ENCODE measurements around the gene STEAP3.

Gene STEAP3

DNA sequence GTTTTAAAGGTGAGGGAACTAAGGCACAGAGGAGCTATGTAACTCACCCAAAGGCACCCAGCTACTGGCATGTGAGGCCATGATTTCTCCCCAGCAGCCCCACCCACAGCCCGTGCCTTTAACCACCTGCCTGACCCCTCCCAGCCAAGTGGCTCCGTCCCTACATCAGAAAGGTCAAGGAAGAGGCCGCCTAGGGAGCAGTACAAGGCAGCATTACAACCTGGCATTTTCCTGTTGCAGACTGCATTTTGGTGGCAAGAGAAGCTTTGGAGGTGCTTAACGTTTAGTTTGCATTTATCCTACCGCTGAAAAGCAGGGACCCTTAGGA lies 17.5 kb downstream of the STEAP3 start:
- H3F3A ChIP-seq (ENCODE audit: low read depth) = no peaks in the 10 kb centered on the region
- TF ChIP-seq, protein P1, sequence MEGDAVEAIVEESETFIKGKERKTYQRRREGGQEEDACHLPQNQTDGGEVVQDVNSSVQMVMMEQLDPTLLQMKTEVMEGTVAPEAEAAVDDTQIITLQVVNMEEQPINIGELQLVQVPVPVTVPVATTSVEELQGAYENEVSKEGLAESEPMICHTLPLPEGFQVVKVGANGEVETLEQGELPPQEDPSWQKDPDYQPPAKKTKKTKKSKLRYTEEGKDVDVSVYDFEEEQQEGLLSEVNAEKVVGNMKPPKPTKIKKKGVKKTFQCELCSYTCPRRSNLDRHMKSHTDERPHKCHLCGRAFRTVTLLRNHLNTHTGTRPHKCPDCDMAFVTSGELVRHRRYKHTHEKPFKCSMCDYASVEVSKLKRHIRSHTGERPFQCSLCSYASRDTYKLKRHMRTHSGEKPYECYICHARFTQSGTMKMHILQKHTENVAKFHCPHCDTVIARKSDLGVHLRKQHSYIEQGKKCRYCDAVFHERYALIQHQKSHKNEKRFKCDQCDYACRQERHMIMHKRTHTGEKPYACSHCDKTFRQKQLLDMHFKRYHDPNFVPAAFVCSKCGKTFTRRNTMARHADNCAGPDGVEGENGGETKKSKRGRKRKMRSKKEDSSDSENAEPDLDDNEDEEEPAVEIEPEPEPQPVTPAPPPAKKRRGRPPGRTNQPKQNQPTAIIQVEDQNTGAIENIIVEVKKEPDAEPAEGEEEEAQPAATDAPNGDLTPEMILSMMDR (conservative IDR thresholded peaks at IDR 0.05; ENCODE audit: low read length) = no peak
- TF ChIP-seq EZH2phosphoT487 (IDR thresholded peaks at IDR 0.05; ENCODE audit: borderline replicate concordance) = no peak
- H3K9ac ChIP-seq (ENCODE audit: low read depth, low read length, poor library complexity, severe bottlenecking) = no peak overlapping the region
- H3K27me3 ChIP-seq (ENCODE audit: insufficient read depth, low read length, poor library complexity, severe bottlenecking) = no peaks in the 10 kb centered on the region
- H4K20me1 ChIP-seq (ENCODE audit: insufficient read depth, low read length, poor library complexity, severe bottlenecking) = no peaks in the 10 kb centered on the region
- H2AFZ ChIP-seq (ENCODE audit: low read length) = no peak overlapping the region
- no peaks in the 10 kb centered on the region for H3K9me2 ChIP-seq (replicated peaks; ENCODE audit: low read depth, low read length)
- no peaks in the 10 kb centered on the region for H3K4me1 ChIP-seq (ENCODE audit: insufficient read depth, low read length, poor library complexity, severe bottlenecking)
- H3K9me3 ChIP-seq (ENCODE audit: insufficient read depth, low read depth, low read length) = no peaks in the 10 kb centered on the region
- no peak overlapping the region for H3K4me2 ChIP-seq (ENCODE audit: low read depth, low read length, poor library complexity, severe bottlenecking)
- H3K79me2 ChIP-seq (ENCODE audit: insufficient read depth, low read length) = no peaks in the 10 kb centered on the region
- no peak overlapping the region for H3K4me3 ChIP-seq (ENCODE audit: low read length, poor library complexity, severe bottlenecking)
- H3K36me3 ChIP-seq (ENCODE audit: insufficient read depth, low read length) = no peaks in the 10 kb centered on the region

DNA sequence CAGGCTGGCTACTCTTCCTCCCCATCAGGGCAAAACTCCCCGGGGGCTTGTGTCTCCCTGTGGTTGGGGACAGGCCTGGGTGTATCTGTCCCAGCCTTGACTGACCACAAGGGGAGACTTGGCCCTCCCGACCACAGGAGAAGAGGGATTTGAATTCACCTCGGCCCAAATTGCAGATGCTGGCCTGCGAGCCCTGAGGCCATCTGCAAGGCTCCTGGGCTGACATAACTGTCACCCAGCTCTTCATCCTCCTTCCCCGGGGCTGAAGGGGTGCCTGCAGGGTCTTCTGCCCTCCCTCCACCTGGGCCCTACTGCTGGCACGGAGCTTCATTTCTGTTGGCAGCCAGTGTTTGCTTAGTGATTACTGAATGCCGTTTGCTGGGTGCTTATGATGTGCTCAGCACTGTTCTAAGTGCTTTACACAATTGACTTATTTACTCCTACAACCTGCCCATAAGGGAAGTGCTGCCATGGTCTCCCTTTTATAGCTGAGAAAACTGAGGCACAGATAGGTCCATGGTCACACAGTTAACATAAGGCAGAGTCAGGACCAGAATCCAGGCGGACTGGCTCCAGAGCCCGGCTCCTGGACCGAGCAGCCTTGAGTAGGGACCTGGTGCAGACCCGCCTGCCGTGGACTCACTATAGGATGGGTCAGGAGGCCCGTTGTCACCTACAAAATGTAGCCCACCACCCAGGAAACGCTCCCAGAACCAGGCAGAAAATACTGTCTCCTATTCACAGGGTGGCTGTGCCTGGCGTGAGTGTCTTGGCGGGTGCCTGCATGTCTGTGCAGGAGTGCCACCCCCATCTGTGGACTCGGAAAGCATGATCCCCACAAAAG lies 18.9 kb downstream of the STEAP3 start:
- Histone ChIP-seq H3K36me3 (ENCODE audit: insufficient read depth, low read length) (no peaks in the 10 kb centered on the region), H4K20me1 (ENCODE audit: insufficient read depth, low read length, poor library complexity, severe bottlenecking) (no peaks in the 10 kb centered on the region)

DNA sequence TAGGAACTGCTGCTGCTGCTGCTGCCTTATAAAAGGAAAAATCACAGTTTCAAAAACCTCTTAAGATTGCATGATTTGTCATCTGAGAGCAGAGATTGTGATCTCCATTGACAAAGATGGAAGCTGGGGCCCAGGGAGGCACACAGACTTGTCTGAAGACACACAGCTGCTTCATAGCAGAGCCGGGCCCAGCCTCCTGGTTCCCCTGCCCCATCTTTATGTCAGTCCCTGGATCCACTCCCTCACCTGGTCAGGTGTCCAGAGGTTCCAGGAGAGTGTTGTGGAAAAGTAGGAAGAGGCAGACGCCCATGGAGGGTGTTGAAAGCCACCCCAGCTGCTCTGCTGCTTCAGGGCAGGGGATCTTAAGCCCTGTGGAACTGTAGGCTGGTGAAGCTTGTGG lies 20.0 kb downstream of the STEAP3 start:
- H3K36me3 ChIP-seq (ENCODE audit: insufficient read depth, low read length) = no peaks in the 10 kb centered on the region
- H3K4me1 ChIP-seq (ENCODE audit: insufficient read depth, low read length, poor library complexity, severe bottlenecking) = no peaks in the 10 kb centered on the region
- H3K9me3 ChIP-seq (ENCODE audit: insufficient read depth, low read depth, low read length) = no peaks in the 10 kb centered on the region
- TF ChIP-seq, protein P1 (conservative IDR thresholded peaks at IDR 0.05; ENCODE audit: low read length) = no peak
- no peak for TF ChIP-seq EZH2phosphoT487 (IDR thresholded peaks at IDR 0.05; ENCODE audit: borderline replicate concordance)
- H3K4me2 ChIP-seq (ENCODE audit: low read depth, low read length, poor library complexity, severe bottlenecking) = no peak overlapping the region
- no peaks in the 10 kb centered on the region for H3F3A ChIP-seq (ENCODE audit: low read depth)
- H3K4me3 ChIP-seq (ENCODE audit: low read length, poor library complexity, severe bottlenecking) = no peak overlapping the region
- H3K9ac ChIP-seq (ENCODE audit: low read depth, low read length, poor library complexity, severe bottlenecking) = no peak overlapping the region
- no peak overlapping the region for H2AFZ ChIP-seq (ENCODE audit: low read length)
- H3K9me2 ChIP-seq (replicated peaks; ENCODE audit: low read depth, low read length) = no peaks in the 10 kb centered on the region
- no peaks in the 10 kb centered on the region for H3K79me2 ChIP-seq (ENCODE audit: insufficient read depth, low read length)
- H4K20me1 ChIP-seq (ENCODE audit: insufficient read depth, low read length, poor library complexity, severe bottlenecking) = no peaks in the 10 kb centered on the region
- no peaks in the 10 kb centered on the region for H3K27me3 ChIP-seq (ENCODE audit: insufficient read depth, low read length, poor library complexity, severe bottlenecking)

More for the DNA sequence above, 18.9 kb downstream of the STEAP3 start:
- Histone ChIP-seq H3F3A (ENCODE audit: low read depth) (no peaks in the 10 kb centered on the region), H3K27me3 (ENCODE audit: insufficient read depth, low read length, poor library complexity, severe bottlenecking) (no peaks in the 10 kb centered on the region), H3K4me2 (ENCODE audit: low read depth, low read length, poor library complexity, severe bottlenecking) (no peak overlapping the region), H3K9me2 (replicated peaks; ENCODE audit: low read depth, low read length) (no peaks in the 10 kb centered on the region), H3K4me3 (ENCODE audit: low read length, poor library complexity, severe bottlenecking) (no peak overlapping the region), H3K9ac (ENCODE audit: low read depth, low read length, poor library complexity, severe bottlenecking) (no peak overlapping the region), H2AFZ (ENCODE audit: low read length) (no peak overlapping the region), H3K9me3 (ENCODE audit: insufficient read depth, low read depth, low read length) (no peaks in the 10 kb centered on the region), H3K79me2 (ENCODE audit: insufficient read depth, low read length) (no peaks in the 10 kb centered on the region), H3K4me1 (ENCODE audit: insufficient read depth, low read length, poor library complexity, severe bottlenecking) (no peaks in the 10 kb centered on the region)
- TF ChIP-seq, protein P1 (conservative IDR thresholded peaks at IDR 0.05; ENCODE audit: low read length) = no peak
- TF ChIP-seq EZH2phosphoT487 (IDR thresholded peaks at IDR 0.05; ENCODE audit: borderline replicate concordance) = no peak

Data from Loucy (cell line).